ELR (cell line): ENCODE measurements around the gene HMMR.
"Not testable (repeated sequence)": the region's sequence is repeated elsewhere in the genome, so short reads cannot be mapped to it uniquely, and the experiment has no call there.

Experiments
- DNase-seq: peaks from one replicate; pipeline ENCODE4 v3.0.0-alpha.2; 2015; ENCODE audit warnings: low read depth

HMMR gene

DNA sequence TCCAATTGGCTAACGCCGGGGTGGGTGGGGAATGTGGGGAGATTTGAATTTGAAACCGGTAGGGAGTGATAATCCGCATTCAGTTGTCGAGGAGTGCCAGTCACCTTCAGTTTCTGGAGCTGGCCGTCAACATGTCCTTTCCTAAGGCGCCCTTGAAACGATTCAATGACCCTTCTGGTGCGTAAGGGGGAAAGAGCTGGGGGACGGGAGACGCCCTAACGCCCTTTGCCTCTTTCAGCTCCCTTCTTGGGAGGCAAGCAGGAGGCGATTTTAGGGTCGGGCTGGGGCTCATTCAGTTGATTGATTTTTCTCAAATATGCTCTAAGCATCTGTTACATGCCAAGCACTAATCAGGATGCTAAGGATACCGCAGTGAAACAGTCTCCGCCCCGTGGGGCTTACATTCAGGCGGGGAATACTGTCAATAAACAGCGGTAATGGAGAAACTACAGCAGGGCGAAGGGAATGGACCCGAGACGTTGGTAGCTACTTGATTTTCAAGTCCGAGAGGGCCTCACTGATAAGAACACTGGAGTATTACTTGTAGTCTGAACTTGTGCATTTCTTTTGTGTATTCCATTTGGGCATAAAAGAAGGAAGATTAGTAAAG lies at the start of gene HMMR:
HMMR (plus strand) TSS at position 71 of the 610 bp plus-strand sequence; CDS start at position 132, 61 bp downstream.
- DNase-seq: peak; percentile 58

DNA sequence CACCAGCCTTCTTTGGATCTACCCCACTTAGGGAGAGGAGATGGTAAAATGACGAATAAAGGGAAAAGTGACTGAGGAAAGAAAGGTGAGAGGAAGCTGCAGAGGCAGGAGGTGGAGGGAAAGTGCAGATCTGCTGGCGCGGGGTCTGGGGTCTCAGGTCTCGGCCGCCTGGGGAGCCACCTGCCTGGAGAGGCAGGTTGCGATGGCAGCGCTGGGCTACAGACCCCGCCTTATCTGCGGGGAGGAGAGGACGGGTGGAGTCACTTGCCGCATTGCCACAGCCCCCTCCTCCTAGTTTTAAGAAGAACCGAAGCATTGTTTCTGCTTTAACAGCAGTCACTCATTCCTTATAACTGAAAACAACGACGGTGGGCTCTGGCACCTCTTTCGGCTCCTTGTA lies 44.8 kb upstream of the HMMR start:
- not testable (repeated sequence) for DNase-seq

DNA sequence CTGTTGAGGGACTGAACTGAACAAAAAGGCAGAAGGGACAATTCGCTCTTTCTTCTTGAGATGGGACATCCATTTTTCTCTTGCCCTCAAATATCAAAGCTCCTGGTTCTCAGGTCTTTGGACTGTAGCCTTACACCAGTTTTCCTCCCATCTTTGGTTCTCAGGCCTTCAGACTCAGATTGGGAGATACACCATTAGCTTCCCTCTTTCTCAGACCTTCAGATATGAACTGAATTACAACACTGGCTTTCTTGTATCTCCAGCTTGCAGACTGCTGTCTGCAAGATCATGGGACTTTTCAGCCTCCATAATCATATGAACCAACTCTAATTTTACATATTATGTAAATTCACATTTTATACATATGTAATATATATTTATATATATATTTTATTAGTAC lies 35.6 kb upstream of the HMMR start:
- DNase-seq: no peak

- DNase-seq: not testable (repeated sequence)
Measured at GRCh38 chr5:163426128-163426527, 34.3 kb upstream of the HMMR start.

- no peak for DNase-seq
Measured at GRCh38 chr5:163432544-163432943, 27.9 kb upstream of the HMMR start.

DNA sequence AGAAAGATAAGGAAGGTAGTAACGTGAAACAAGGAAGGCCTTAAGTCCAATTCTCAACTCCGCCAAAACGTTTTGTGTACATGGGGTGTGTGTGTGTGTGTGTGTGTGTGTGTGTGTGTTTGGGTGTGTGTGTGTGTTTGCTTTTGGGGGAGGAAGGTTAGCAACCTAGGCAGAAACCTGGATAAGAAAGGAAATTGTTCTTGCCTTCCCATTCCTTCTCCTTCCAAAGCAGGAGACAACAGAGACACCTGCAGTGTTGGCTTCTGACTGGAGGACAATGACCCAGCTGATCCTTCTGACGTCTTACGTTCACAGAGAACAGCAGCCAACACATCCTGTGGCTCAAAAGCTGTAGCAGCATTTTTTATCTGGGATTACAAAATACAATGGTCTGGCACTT lies 27.2 kb upstream of the HMMR start:
- DNase-seq: no peak

DNA sequence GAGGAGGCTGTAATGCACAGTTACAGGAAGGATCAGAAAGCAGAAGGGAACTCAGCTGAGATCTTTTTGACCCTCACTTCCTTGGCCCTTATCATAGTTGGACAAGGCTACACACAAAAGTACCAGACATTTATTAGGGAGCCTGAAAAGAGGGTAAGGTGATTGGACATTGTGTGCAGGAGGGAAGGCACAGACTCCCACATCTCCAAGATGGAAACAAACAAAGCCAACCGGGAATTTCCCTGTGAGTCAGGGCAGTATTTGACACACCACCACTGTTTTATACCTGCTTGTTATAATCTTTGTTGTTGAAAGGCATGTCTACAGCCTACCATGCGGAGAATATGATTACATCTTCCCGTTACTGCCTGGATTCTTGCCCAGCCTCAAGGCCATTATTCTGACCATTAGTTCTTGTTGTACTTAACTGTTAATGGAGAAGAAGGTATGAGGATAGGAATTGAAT lies 26.0 kb upstream of the HMMR start:
- peak; percentile 57 for DNase-seq

DNA sequence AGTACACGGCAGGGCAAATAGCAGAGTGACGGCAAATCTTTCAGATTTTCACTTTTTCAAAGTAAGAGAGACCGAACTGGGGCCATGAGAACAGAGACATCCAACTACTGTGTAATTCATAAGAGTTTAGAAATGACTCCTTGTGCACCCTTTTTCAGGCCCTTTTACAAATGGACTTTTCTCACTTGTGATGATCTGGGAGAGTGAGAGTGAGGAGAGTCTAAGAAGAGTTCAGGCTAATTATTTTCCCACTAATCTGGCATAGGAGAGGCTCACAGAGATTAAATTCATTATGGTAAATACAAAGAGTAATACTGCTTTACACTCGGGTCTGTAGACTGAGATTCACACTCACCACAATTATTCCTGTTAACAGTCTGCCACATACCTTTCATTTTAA lies 23.9 kb upstream of the HMMR start:
- no peak for DNase-seq

DNA sequence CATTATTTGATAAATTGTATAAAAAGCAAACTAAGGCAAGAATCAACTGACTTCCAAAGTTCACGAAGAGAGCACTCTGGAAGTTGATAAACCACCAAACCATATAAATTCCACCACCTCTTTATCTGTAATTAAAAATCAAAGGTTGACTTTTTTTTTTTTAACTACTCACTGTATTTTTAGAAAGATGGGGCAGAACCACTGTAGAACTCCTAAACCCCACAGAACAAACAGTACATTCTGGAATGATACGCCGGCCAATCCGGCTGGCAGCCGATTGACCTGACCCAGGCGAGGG lies 23.5 kb upstream of the HMMR start:
- no peak for DNase-seq

- DNase-seq: peak; percentile 98
Measured at GRCh38 chr5:163437309-163438182, 22.9 kb upstream of the HMMR start, which contains the start of gene CCNG1. TSS of gene CCNG1 (plus strand) at chr5:163437595. CDS start at chr5:163439257, 1,662 bp downstream.

DNA sequence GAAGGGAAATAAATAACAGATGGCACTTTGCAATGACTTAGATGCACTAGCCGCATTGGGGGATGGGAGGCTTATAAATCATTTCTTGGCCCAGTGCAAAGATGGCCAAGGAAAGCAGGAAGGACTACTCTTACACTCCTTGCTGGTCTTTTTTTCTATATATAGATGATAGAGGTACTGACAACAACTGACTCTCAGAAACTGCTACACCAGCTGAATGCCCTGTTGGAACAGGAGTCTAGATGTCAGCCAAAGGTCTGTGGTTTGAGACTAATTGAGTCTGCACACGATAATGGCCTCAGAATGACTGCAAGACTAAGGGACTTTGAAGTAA lies 21.4 kb upstream of the HMMR start:
- peak; percentile 6 for DNase-seq

DNA sequence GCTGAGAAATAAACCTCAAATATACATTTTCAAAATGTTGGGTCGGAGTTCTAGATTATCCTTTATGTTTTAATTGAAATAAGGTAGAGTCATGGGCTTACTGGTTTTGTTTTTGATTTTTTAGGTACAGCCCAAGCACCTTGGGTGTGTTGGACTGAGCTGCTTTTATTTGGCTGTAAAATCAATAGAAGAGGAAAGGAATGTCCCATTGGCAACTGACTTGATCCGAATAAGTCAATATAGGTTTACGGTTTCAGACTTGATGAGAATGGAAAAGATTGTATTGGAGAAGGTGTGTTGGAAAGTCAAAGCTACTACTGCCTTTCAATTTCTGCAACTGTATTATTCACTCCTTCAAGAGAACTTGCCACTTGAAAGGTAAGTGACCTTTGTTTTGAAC lies 19.5 kb upstream of the HMMR start:
- no peak for DNase-seq

DNA sequence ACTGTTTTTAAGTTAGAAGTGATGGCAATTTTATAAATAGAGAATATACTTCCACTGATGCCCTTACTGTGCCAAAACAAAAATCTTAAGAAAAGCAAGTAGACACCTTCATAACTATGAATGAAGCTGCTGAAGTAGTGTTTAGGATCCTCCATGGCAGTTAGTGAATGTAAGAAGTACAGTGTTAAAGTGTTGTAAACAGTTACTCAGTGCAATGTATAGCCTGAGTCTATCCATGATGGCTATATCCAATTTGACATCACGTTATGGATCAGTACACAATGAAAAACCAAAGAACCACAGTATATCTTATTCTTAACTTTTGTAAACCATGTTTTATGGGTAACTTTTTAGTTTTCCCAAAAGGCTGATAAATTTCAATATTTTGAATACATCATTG lies 15.9 kb upstream of the HMMR start:
- no peak for DNase-seq

- DNase-seq: no peak
Measured at GRCh38 chr5:163445345-163445744, 15.1 kb upstream of the HMMR start.

GRCh38 chr5:163447191-163447590 lies 13.2 kb upstream of the HMMR start:
- no peak for DNase-seq

- DNase-seq: no peak
Measured at GRCh38 chr5:163447875-163448274, 12.6 kb upstream of the HMMR start.

DNA sequence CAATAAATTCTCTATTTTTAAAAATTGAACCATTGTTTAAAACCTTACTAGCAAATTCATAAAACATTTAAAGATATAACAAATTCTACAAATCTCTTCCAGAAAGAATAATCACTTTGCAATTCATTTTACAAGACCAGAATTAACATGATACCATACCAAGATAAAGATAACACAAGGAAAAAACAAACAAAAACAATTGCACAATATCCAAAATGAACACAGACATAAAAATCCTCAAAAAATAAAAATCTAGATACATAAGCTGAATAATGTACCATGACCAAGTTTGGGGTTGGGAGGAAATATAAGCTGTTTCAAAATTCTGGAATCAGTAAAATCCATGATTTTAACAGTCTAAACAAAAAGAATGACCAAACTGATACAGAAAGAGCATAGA lies 11.9 kb upstream of the HMMR start:
- DNase-seq: no peak

DNA sequence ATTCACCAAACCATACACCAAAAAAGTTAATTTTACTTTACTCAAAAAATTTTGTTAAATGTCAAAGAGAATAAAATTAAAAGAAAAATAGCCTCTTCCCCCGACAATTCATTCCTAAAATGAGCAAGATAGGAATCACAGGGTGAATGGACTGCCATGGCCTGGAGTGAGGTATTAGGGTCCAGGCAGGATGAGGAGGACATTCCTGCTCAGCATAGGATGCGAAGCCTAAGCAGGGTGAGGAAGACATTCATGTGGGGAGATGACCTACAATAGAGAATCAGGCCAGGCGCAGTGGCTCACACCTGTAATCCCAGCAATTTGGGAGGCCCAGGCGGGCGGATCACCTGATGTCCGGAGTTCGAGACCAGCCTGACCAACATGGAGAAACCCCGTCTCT lies 8.9 kb upstream of the HMMR start:
- DNase-seq: no peak

- DNase-seq: peak; percentile 10
Measured at GRCh38 chr5:163453705-163454104, 6.7 kb upstream of the HMMR start.

- not testable (repeated sequence) for DNase-seq
Measured at GRCh38 chr5:163455406-163455805, 5.0 kb upstream of the HMMR start.

- DNase-seq: no peak
Measured at GRCh38 chr5:163456029-163456589, 4.3 kb upstream of the HMMR start.

- DNase-seq: no peak
Measured at GRCh38 chr5:163456840-163457239, 3.6 kb upstream of the HMMR start.

- peak; percentile 7 for DNase-seq
Measured at GRCh38 chr5:163458778-163459385, 1.6 kb upstream of the HMMR start.
